GM10248 (cell line): ENCODE results near the gene CNTLN.
"Not testable (repeated sequence)": the region's sequence is repeated elsewhere in the genome, so short reads cannot be mapped to it uniquely, and the experiment has no call there.

Experiments
- CTCF ChIA-PET: fragments of 300-600 bp; sonication (Branson Sonifier 250); formaldehyde crosslinking; extraction: SDS; loops from one replicate; lab custom pipeline; 2021; ENCODE audit warnings: antibody characterized with exemption; lab: Yijun Ruan, JAX
- POLR2A ChIA-PET: fragments of 350-650 bp; sonication (Branson Sonifier 250); formaldehyde crosslinking; extraction: SDS; loops from one replicate; lab custom pipeline; 2020; ENCODE audit warnings: antibody characterized with exemption; lab: Yijun Ruan, JAX
- DNase-seq: peaks from one replicate; pipeline ENCODE4 v3.0.0; 2012; ENCODE audit errors: extremely low spot score
- TF ChIP-seq, protein P1 (sequence below): IDR thresholded peaks from 2 replicates; pipeline ENCODE4 v1.5.1; 2012; ENCODE audit warnings: mild to moderate bottlenecking, low read depth; ENCODE audit errors: extremely low read depth, missing control alignments, control extremely low read depth

CNTLN gene

DNA sequence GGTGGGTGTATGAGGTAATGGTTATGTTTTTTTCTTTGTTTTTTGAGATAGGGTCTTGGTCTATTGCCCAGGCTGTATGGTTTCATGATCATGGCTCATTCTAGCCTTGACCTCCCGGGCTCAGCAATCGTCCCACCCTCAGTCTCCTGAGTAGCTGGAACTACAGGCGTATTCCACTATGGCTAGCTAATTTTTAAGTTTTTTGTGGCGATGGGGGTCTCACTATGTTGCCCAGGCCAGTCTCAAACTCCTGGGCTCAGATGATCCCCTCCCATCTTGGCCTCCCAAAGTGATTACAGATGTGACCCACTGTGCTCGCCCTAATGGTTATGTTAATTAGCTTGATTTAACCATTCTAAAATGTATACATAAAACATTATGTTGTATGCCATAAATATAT lies 5.6 kb downstream of the CNTLN start:
- TF ChIP-seq, protein P1, sequence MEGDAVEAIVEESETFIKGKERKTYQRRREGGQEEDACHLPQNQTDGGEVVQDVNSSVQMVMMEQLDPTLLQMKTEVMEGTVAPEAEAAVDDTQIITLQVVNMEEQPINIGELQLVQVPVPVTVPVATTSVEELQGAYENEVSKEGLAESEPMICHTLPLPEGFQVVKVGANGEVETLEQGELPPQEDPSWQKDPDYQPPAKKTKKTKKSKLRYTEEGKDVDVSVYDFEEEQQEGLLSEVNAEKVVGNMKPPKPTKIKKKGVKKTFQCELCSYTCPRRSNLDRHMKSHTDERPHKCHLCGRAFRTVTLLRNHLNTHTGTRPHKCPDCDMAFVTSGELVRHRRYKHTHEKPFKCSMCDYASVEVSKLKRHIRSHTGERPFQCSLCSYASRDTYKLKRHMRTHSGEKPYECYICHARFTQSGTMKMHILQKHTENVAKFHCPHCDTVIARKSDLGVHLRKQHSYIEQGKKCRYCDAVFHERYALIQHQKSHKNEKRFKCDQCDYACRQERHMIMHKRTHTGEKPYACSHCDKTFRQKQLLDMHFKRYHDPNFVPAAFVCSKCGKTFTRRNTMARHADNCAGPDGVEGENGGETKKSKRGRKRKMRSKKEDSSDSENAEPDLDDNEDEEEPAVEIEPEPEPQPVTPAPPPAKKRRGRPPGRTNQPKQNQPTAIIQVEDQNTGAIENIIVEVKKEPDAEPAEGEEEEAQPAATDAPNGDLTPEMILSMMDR: no peak
- ChIA-PET POLR2A (no interaction called here), CTCF (interaction anchor here (1.5 kb wide), 1 partner anchor 24 kb away, joined by 3 read pairs; no protein-coding TSS in a partner anchor)
- no peak for DNase-seq

DNA sequence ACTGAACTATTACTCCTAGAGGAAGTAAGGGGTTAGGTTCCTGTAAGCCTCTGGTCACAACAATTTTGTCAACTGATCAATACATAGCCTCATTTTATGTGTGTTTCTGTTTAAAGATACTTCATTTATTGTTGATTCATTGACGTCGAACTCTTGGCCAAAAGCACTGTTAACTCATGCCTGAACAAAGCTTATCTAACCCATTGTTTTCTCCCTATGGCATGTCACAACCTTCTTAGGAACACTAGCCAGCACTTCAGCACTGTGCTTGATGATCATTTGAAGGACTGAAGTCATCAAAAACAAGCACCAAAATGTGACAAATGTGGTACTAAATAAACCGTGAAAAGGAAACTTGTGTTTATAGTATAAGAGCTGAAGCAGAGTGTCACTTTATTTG lies 13.5 kb downstream of the CNTLN start:
- POLR2A ChIA-PET: no interaction called here
- CTCF ChIA-PET: no interaction called here
- TF ChIP-seq, protein P1: no peak
- DNase-seq: no peak

DNA sequence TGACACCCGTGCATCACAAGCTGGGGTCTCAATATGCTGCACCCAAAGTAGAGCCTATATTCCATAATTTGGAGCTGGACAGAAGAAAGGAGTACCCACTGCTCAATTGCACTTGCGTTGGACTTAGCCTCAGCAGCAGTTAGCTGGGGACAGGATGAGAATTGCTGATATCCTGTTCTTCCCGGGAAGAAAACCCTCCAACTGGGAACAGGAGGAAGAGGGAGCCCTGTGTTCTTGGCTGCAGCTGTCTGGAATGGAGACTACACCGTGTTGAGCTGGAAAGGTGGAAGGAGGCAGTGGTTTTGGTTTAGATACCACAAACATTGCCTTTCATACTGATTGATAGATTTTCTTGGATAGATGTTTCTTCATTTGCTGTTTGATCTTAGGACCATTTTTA lies 24.6 kb downstream of the CNTLN start:
- ChIA-PET POLR2A (no interaction called here), CTCF (no interaction called here)
- TF ChIP-seq, protein P1: no peak
- no peak for DNase-seq

DNA sequence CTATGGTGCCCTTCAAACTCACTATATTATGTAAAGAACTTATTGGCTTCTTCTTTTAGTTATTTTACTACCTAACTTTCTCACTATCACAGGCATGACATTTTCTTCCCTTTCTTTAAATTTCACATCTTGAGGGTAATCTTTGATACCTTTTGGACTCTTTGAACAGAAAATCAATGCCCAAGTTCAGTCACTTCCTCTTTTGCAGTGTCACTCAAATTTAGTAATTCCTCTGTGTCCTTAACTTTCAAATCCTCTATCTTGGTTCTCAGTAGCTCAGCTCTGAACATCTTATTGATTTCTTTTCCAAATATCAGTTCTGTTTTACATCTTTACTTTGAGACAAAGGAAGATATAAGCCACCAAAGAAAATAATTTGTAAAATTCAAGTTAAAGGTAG lies 25.5 kb downstream of the CNTLN start:
- ChIA-PET CTCF (no interaction called here), POLR2A (no interaction called here)
- TF ChIP-seq, protein P1: no peak
- DNase-seq: no peak

DNA sequence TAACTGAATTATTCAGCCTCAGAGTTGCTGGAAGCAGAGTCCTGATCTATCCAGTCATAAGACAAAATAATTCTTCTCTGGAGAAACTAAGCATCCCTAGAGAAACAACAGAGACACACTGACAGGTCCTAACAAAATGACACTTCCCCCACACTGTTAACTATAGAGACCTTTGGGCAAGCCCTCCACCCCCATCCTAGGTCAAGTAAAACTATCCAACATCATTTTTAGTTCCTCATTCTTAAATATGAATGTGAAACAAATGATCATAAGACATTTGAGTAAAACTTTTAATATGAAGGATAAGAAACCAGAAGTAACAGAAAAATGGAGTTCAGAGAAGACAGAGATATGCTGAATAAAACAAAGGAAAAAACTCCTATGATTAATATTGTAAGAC lies 30.9 kb downstream of the CNTLN start:
- POLR2A ChIA-PET: no interaction called here
- CTCF ChIA-PET: no interaction called here
- DNase-seq: no peak
- TF ChIP-seq, protein P1: no peak

DNA sequence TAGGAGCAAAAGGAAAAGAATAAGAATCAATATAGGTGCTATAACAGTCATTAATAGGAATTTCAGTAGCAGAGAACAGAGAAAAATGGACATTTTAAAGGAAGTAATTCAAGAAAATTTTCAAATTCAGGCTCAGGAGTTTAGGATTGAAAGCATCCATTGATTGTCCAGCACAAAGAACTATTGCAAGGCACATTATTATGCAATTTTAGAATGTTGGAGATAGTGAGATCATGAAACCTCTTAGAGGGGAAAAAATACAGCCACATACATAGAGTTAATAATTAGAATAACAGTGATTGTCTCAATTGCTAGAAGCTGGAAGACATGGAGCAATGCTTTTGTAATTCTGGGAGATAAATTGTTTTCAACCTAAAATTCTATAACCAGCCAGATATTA lies 31.5 kb downstream of the CNTLN start:
- no peak for DNase-seq
- POLR2A ChIA-PET: no interaction called here
- CTCF ChIA-PET: no interaction called here
- TF ChIP-seq, protein P1: no peak

DNA sequence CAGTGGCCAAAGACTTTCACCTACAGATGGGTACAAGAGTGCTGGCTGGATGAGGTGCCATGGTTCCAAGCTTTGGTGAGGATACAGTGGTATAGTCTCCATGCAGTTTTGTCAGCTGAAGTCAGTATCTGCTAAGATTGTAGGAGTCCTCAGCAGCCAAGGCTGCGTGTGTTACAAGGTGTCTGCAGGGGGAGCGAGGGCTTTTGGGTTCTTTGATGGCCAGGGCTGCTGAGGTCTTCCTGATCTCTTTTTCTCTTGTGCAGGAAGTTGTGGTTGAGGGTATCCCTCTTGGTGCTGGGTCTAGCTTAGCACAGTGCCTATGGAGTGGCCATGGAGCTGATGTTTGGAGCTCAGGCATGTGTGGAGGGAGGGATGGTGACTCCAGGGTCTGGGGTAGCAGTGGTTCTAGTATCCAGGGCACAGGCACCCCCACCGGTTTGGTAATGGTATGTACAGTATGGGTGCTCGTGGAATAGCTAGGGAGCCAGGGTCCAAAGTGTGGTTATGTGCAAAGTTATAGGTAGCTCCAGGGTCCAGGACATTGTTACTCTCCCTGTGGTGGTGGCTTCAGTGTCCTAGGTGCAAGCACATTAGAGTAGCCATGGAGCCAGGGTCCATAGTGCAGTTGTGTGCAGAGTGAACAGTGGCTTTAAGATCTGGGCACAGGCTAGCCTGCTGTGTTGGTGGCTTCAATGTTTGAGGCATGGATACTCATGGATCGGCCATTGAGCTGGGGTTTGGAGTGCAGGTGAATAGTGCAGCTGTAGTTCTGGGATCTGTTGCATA lies 36.7 kb downstream of the CNTLN start:
- no peak for DNase-seq
- ChIA-PET CTCF (interaction anchor here (0.8 kb wide), 1 partner anchor 8 kb away, joined by 3 read pairs; no protein-coding TSS in a partner anchor), POLR2A (no interaction called here)
- TF ChIP-seq, protein P1: no peak

DNA sequence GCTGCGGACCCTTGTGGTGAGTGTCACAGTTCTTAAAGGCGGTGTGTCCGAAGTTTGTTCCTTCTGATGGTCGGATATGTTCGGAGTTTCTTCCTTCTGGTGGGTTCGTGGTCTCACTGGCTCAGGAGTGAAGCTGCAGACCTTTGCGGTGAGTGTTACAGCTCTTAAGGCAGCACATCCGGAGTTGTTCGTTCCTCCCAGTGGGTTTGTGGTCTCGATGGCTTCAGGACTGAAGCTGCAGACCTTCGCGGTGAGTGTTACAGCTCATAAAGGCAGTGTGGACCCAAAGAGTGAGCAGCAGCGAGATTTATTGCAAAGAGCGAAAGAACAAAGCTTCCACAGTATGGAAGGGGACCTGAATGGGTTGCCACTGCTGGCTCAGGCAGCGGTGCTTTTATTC lies 42.7 kb downstream of the CNTLN start:
- POLR2A ChIA-PET, DNase-seq: not testable (repeated sequence)
- CTCF ChIA-PET: interaction anchor here (1.1 kb wide), 1 partner anchor 10 kb away, joined by 3 read pairs; no protein-coding TSS in a partner anchor
